GM10248 (cell line): ENCODE measurements around the gene LRRC52.

Experiments used
- CTCF ChIA-PET: fragments of 300-600 bp; sonication (Branson Sonifier 250); formaldehyde crosslinking; extraction: SDS; loops from one replicate; lab custom pipeline; 2021; ENCODE audit warnings: antibody characterized with exemption; lab: Yijun Ruan, JAX
- POLR2A ChIA-PET: fragments of 350-650 bp; sonication (Branson Sonifier 250); formaldehyde crosslinking; extraction: SDS; loops from one replicate; lab custom pipeline; 2020; ENCODE audit warnings: antibody characterized with exemption; lab: Yijun Ruan, JAX
- DNase-seq: peaks from one replicate; pipeline ENCODE4 v3.0.0; 2012; ENCODE audit errors: extremely low spot score
- CTCF ChIP-seq: IDR thresholded peaks from 2 replicates; pipeline ENCODE4 v1.5.1; 2012; ENCODE audit warnings: mild to moderate bottlenecking, low read depth; ENCODE audit errors: extremely low read depth, missing control alignments, control extremely low read depth

The LRRC52 gene

DNA sequence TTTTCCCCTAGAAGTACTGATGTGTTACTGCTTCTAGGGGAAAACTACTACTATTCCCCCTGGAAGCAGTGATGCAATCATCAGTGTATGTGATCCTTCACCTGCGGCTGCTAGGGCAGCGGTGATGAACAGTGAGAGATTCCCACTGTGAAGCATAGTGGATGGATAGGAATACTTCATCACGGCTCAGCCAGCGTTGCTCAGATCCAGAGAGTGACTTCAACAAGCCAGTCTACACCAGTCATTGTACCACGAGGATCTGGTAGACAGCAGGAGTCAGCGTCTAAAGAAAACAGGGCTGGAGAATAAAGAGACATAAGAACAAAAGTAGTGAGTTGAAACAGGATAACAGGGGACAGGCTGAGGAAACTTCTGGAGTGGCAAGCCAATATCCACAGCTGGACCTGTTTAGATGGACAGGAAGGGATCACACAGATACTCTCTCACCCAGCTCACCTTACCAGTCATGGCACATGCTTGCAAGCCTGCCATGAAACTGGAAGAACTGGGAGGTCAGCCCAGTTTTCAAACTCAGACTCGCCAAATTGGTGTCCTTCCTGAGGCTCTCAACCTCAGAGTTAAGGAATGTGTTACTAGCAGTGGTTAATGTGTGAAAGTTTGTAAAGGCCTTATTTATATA lies 42.4 kb upstream of the LRRC52 start:
- POLR2A ChIA-PET: no interaction called here
- DNase-seq: no peak
- CTCF ChIA-PET: no interaction called here
- TF ChIP-seq CTCF: no peak

- no peak for TF ChIP-seq CTCF
- ChIA-PET POLR2A (no interaction called here), CTCF (no interaction called here)
- no peak for DNase-seq
Measured at GRCh38 chr1:165501970-165502348, 41.8 kb upstream of the LRRC52 start.

- no peak for TF ChIP-seq CTCF
- no peak for DNase-seq
- ChIA-PET CTCF (interaction anchor here (1.7 kb wide), 1 partner anchor 114 kb away, joined by 4 read pairs; no protein-coding TSS in a partner anchor), POLR2A (no interaction called here)
Measured at GRCh38 chr1:165507570-165507969, 36.2 kb upstream of the LRRC52 start.

DNA sequence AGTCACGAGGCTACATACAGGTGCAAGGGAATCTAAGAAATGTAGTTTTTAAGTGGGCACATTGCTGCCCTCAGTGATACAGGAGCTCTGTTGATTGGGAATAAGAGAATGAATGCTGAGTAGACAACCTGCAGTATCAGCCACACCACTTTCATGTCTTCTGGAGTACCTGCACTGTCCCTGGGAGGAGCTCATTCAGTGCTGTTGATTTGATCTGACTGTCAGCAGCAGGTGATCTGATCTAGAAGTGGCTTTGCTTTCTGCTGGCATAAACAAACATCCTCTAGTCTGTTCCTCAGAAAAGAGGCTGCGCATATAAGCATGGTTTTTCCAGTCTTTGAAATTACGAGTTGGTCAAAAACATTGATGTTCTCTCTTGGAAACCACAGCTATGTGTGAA lies 35.5 kb upstream of the LRRC52 start:
- POLR2A ChIA-PET: no interaction called here
- TF ChIP-seq CTCF: no peak
- no peak for DNase-seq
- CTCF ChIA-PET: interaction anchor here (1.3 kb wide), 1 partner anchor 17 kb away, joined by 3 read pairs; no protein-coding TSS in a partner anchor

DNA sequence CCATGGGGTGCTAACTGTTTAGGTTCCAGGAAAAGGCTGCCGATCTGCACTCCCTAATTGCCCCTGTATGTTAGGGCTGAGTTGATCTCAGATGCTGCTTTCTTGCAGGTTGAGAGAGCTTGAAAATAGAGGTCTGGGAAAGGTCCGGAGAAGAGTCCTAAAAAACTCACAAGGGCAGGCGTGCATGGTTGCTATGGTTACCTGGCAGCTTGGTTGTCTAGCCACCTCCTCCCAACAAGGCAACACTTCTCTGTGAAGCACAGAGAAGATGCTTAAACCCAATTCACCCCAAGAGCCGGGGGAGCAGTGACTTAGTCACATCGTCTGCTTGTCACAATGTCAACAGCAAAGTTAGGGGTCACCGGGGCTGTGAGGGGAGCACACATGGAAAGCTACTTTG lies 31.0 kb upstream of the LRRC52 start:
- no peak for DNase-seq
- POLR2A ChIA-PET: no interaction called here
- CTCF ChIA-PET: no interaction called here
- no peak for TF ChIP-seq CTCF

GRCh38 chr1:165516469-165516868 lies 27.3 kb upstream of the LRRC52 start:
- ChIA-PET POLR2A (no interaction called here), CTCF (no interaction called here)
- no peak for DNase-seq
- TF ChIP-seq CTCF: no peak
